ENCODE results near the gene CNOT3.
"Not testable (repeated sequence)": the region's sequence is repeated elsewhere in the genome, so short reads cannot be mapped to it uniquely, and the experiment has no call there.

The CNOT3 gene

DNA sequence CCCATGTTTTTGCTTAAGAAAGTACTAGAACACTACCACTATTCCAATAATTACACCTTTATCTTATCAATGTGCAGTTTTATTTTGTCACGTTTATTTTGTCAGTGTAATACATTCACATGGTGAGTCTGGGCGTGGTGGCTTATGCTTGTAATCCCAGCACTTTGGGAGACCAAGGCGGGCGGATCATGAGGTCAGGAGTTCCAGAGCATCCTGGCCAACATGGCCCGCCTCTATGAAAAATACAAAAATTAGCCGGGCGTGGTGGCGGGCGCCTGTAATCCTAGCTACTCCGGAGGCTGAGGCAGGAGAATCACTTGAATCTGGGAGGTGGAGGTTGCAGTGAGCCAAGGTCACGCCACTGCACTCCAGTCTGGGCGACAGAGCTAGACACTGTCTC lies 56.9 kb downstream of the CNOT3 start:
- not testable (repeated sequence) for DNase-seq

DNA sequence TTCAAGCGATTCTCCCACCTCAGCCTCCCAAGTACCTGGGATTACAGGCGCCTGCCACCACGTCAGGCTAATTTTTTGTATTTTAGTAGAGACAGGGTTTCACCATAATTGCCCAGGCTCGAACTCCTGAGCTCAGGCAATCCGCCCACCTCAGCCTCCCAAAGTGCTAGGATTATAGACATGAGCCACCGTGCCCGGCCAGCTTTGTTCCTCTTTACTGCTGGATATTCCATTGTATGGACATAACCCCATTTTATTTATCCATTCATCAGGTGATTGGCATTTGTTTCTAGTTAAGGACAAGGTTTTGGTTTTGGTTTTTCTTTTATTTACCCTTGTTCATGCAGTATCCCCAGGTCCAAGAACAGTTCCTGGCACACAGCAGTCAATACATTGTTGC lies 59.0 kb downstream of the CNOT3 start:
- no peak for DNase-seq

DNA sequence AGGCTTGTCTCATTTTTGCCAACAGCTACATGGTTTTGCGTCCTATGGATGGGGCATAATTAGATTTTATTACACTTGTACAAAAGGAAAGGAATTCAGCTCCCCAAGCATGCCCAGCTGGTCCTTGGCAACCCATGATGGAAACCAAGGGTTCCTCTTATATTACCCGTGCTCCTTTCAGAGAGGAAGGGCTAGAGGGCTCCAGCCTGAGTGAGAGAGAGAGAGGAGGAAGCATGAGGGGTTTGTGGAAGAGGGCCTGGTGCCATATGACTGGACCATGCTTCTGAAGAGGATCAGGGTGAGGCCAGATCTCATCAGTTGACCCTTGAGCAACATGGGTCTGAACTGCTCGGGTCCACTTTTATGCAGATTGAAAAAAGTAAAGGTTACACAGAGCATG lies 59.6 kb downstream of the CNOT3 start:
- DNase-seq, result no peak

DNA sequence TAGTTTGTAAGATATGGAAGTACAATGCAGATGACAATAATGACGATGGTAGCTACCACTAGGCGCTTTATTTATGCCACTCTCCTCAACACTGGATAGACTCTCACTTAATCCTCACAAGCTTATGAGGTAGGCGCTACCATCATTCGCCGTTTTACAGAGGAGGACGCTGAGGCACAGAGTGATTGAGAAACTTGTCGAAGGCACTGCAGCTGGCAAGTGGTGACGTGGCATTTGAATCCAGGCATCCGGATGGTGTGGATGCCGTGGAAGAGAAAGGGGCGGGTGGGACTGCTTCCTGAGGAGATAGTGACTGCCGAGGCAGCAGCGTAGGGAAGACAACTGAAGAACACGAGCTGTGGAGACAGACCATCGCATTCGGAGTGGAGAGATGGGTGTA lies 61.8 kb downstream of the CNOT3 start:
- DNase-seq, result no peak

DNA sequence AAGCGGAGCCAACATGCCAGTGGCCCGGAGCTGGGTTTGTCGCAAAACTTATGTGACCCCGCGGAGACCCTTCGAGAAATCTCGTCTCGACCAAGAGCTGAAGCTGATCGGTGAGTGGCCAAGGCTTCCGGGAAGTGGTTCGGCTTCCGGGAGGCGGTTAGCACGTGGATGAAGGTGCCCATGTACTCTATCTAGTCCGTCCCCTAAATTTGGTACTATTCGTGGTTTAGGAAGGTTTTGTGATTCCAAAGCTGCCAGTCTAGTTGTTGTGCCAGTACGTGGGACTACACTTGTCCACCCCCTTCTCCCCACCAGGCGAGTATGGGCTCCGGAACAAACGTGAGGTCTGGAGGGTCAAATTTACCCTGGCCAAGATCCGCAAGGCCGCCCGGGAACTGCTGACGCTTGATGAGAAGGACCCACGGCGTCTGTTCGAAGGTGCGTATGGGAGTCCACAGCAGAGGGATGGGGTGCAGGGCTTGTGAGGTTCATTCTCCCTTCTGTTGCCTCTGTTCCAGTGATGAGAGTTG lies 63.7 kb downstream of the CNOT3 start:
- DNase-seq, result no peak

DNA sequence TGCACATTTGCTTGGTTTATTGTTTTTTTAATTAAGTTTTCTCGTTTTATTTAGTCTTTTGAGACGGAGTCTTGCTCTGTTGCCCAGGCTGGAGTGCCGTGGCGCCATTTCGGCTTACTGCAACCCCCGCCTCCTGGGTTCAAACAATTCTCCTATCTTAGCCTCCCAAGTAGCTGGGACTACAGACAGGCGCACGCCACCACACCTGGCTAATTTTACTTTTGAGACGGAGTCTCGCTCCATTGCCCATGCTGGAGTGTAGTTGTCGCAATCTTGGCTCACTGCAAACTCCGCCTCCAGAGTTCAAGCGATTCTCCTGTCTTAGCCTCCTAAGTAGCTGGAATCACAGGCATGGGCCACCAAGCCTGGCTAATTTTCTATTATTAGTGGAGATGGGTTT lies 64.4 kb downstream of the CNOT3 start:
- DNase-seq, result no peak

DNA sequence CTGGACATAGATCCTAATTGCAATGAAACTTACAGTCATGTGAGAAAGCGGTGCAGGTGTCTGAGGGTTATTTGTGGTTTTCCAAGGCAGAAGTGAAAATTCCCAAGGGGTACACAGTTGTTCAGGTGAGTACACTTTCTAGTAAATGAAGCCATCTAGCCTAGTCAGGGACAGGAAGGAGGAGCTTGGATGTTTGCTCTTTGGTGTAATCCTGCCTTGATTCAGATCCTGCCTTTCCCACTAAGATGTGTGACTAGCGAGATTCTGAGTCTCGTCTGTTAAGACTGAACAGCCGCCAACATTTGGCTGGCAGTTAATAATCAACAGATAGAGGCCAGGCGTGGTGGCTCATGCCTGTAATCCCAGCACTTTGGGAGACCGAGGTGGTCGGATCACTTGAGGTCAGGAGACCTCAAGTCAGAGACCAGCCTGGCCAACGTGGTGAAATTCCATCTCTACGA lies 65.6 kb downstream of the CNOT3 start:
- no peak for DNase-seq

DNA sequence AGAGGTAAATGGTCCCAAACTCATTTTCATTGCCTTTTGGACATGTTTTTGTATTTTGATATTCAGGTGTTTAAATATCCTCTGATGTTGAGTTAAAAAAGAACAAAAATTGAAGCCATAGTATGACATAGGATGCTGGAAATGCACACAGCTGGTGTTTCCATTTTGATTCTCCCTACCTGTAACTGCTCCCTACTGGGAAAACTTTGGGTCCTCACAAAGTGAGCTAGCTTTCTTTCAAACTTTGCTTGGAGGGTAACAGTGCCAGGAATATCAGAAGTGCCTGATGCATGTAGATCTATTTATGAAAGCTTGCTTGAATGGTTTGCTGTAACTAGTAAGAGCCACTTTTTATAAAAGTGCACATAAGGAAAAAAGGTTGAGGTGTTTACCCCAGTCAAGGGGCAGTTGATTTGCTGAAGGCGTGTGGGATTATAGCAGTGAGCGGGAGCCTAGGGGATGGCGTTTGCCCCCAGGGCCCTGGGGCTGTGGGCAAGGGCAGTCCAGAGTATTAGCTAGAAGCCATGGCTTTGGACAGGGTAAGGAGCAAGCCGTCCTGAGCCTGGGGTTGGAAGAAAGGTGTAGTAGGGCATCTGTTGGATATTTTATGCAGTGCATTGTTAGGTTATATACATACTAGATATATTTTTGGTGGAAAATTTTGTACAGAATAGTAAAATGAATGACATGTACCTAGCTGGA lies 67.4 kb downstream of the CNOT3 start:
- DNase-seq, result no peak

Data from NCI-H1417 (cell line).